Sigmoid colon (tissue), 4 donors: ENCODE results near the gene GBP4.

Source experiments
- EP300 ChIP-seq, 4 donors: sonication (generic); formaldehyde crosslinking; IDR thresholded peaks; one replicate each; pipeline ENCODE4 v1.6.1; 2017; ENCODE audit warnings: antibody characterized with exemption in 4 of 4
- POLR2A ChIP-seq, 2 donors: fragments of 450-650 bp; IDR thresholded peaks; one replicate each; pipeline ENCODE4 v1.6.1; 2016; ENCODE audit warnings: antibody characterized with exemption in 2 of 2, mild to moderate bottlenecking in 2 of 2, moderate library complexity in 2 of 2
- POLR2AphosphoS5 ChIP-seq, 4 donors: sonication (generic); formaldehyde crosslinking; IDR thresholded peaks; one replicate each; pipeline ENCODE4 v1.6.1; 2017; ENCODE audit warnings: antibody characterized with exemption in 4 of 4
- TF ChIP-seq, protein P1 (sequence below), 4 experiments: fragments of 450-650 bp in 3 of 4; fragments of 200-600 bp in 1 of 4; IDR thresholded peaks; one replicate each; pipeline ENCODE4 v1.5.1; 2016 to 2019; ENCODE audit warnings: antibody characterized with exemption in 4 of 4, mild to moderate bottlenecking in 3 of 4, moderate library complexity in 2 of 4

DNA sequence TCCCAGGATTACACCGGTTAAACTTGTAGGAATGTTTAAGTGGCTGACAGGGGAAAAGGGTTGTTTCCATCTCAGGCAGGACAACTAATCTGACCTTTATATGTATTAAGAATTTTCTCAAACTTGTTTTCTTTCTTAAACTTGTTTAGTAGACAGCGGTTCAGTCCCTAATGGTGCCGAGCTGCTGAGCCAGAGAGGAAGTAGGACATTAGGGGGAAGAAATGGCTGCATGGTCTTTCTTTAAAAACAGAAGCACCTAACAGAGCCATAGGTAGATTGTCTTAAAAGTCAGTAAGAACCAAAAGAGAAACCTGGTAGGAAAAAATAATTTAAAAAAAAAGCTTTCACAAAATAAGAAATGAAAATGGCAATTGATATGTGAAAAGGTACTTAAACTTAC is 3.3 kb downstream of the GBP4 start:
- no peak for TF ChIP-seq POLR2A (IDR thresholded peaks at IDR 0.05)
- TF ChIP-seq, protein P1, sequence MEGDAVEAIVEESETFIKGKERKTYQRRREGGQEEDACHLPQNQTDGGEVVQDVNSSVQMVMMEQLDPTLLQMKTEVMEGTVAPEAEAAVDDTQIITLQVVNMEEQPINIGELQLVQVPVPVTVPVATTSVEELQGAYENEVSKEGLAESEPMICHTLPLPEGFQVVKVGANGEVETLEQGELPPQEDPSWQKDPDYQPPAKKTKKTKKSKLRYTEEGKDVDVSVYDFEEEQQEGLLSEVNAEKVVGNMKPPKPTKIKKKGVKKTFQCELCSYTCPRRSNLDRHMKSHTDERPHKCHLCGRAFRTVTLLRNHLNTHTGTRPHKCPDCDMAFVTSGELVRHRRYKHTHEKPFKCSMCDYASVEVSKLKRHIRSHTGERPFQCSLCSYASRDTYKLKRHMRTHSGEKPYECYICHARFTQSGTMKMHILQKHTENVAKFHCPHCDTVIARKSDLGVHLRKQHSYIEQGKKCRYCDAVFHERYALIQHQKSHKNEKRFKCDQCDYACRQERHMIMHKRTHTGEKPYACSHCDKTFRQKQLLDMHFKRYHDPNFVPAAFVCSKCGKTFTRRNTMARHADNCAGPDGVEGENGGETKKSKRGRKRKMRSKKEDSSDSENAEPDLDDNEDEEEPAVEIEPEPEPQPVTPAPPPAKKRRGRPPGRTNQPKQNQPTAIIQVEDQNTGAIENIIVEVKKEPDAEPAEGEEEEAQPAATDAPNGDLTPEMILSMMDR (IDR thresholded peaks at IDR 0.05), result no peak
- TF ChIP-seq POLR2AphosphoS5 (IDR thresholded peaks at IDR 0.05), result no peak
- TF ChIP-seq EP300 (IDR thresholded peaks at IDR 0.05), result no peak
